ENCODE measurements around the gene FLOT1. TPM values are rescaled to one million over a fixed set of nuclear protein-coding genes. Genes with fewer than 3 reads are reported as not detected.

The FLOT1 gene
- total and polyA plus RNA-seq, 2 of the 13 experiments (the other 11 are each of a cell fraction or from before 2014, with no cell fraction given), result 82.3 to 130 TPM

DNA sequence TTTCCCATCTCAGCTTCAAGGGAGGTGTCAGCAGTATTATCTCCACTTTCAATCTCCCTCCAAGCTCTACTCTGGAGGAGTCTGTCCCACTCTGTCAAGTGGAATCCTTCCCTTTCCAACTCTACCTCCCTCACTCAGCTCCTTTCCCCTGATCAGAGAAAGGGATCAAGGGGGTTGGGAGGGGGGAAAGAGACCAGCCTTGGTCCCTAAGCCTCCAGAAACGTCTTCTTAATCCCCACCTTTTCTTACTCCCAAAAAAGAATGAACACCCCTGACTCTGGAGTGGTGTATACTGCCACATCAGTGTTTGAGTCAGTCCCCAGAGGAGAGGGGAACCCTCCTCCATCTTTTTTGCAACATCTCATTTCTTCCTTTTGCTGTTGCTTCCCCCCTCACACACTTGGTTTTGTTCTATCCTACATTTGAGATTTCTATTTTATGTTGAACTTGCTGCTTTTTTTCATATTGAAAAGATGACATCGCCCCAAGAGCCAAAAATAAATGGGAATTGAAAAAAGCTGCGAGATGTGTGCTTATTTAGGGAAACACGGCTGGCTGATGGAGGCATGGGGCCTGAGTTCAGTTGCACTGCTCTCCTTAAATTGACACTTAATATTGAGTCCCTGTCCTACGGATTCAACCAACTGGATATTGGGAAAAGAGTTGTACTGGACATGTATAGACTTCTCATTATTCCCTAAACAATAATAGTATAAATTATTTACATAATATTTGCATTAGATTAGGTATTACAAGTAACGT is 17.4 kb downstream of the FLOT1 start (continued):
- TF ChIP-seq, protein P1, sequence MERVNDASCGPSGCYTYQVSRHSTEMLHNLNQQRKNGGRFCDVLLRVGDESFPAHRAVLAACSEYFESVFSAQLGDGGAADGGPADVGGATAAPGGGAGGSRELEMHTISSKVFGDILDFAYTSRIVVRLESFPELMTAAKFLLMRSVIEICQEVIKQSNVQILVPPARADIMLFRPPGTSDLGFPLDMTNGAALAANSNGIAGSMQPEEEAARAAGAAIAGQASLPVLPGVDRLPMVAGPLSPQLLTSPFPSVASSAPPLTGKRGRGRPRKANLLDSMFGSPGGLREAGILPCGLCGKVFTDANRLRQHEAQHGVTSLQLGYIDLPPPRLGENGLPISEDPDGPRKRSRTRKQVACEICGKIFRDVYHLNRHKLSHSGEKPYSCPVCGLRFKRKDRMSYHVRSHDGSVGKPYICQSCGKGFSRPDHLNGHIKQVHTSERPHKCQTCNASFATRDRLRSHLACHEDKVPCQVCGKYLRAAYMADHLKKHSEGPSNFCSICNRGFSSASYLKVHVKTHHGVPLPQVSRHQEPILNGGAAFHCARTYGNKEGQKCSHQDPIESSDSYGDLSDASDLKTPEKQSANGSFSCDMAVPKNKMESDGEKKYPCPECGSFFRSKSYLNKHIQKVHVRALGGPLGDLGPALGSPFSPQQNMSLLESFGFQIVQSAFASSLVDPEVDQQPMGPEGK (CRISPR knock-in tag; IDR thresholded peaks at IDR 0.05), result no peak
- TF ChIP-seq PAX8 (CRISPR knock-in tag; IDR thresholded peaks at IDR 0.05; ENCODE audit: borderline replicate concordance), result no peak
- no peak for TF ChIP-seq MAFF (IDR thresholded peaks at IDR 0.05; ENCODE audit: low read depth, low read length)
- peak; percentile 99 for TF ChIP-seq RBM22 (optimal IDR thresholded peaks at IDR 0.05; ENCODE audit: low read length)
- no peak for TF ChIP-seq ZNF660 (CRISPR knock-in tag; IDR thresholded peaks at IDR 0.05; ENCODE audit: borderline replicate concordance, low read depth)
- TF ChIP-seq SSRP1 (CRISPR knock-in tag; IDR thresholded peaks at IDR 0.05), result peak; percentile 95
- TF ChIP-seq ZNF543 (CRISPR knock-in tag; IDR thresholded peaks at IDR 0.05), result no peak
- TF ChIP-seq POLR2A (IDR thresholded peaks at IDR 0.05; ENCODE audit: insufficient read depth in 1 of 2, low read depth in 2 of 2, low read length in 2 of 2), result peak in 1 of 2 experiments; percentile 55; a peak in 3 of 4 replicates
- TF ChIP-seq ZNF205 (CRISPR knock-in tag; IDR thresholded peaks at IDR 0.05), result no peak
- no peak for TF ChIP-seq ZFP37 (CRISPR knock-in tag; IDR thresholded peaks at IDR 0.05; ENCODE audit: borderline replicate concordance)
- TF ChIP-seq GATA4 (IDR thresholded peaks at IDR 0.05; ENCODE audit: borderline replicate concordance, low read depth), result 0 out of 2 replicates have a peak, but pooled peaks have one; percentile 15
- TF ChIP-seq ZNF30 (CRISPR knock-in tag; IDR thresholded peaks at IDR 0.05), result no peak
